Hypothalamus (tissue), 51 donors: ENCODE measurements around the gene MVD.

ENCODE experiments used
- DNase-seq, 51 donors: peaks; one replicate each; lab custom pipeline; 2025; lab: John Stamatoyannopoulos, UW

MVD gene

GRCh38 chr16:88697831-88698615, 35.1 kb upstream of the MVD start:
- DNase-seq, result no peak

- no peak for DNase-seq
Observed at GRCh38 chr16:88697116-88697830, 34.4 kb upstream of the MVD start.

- no peak for DNase-seq
Observed at GRCh38 chr16:88696441-88696840, 33.5 kb upstream of the MVD start.

- no peak for DNase-seq
Observed at GRCh38 chr16:88695753-88696152, 32.9 kb upstream of the MVD start.

DNA sequence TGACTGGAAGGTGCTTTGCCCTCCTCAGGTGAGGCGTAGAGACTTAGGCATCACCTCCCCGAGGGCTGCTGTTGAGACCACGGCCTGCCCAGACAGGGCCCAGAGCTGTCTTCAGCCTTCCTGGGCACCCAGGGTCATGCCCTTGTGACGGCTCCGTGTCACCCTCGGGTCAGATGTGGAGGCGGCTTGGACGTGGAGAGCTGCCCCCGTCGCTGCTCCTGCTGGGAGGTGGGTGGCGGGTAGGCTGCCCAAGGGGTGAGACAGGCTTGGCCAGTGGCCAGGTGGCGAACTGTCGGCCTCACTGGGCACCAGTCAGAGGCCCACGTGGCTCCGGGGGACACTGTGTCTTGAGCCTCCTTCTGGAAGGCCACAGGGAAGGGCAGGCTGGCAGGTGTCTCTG, 32.3 kb upstream of the MVD start:
- no peak for DNase-seq

GRCh38 chr16:88694221-88695087, 31.6 kb upstream of the MVD start:
- no peak for DNase-seq

GRCh38 chr16:88693420-88694177, 30.7 kb upstream of the MVD start:
- DNase-seq, result no peak

DNA sequence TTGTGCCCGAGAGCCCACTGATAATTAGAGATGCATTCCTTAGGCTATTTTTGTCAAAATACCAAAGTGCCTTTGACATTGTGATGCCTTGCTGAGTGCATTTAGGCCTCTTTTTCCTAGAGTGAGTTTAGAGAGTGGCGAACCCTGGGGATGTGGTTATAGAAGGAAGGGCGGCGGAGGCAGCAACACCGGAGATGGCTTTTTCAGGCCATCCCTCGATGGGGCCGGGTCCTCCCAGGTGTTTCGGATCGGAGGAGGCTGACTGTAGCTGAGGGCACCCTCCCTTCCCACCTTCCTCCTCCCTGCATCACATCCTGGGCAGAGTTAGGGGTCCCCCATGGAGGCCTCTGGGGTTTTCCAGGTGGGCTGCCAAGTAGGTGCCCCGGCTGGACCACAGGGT, 30.0 kb upstream of the MVD start:
- no peak for DNase-seq

DNA sequence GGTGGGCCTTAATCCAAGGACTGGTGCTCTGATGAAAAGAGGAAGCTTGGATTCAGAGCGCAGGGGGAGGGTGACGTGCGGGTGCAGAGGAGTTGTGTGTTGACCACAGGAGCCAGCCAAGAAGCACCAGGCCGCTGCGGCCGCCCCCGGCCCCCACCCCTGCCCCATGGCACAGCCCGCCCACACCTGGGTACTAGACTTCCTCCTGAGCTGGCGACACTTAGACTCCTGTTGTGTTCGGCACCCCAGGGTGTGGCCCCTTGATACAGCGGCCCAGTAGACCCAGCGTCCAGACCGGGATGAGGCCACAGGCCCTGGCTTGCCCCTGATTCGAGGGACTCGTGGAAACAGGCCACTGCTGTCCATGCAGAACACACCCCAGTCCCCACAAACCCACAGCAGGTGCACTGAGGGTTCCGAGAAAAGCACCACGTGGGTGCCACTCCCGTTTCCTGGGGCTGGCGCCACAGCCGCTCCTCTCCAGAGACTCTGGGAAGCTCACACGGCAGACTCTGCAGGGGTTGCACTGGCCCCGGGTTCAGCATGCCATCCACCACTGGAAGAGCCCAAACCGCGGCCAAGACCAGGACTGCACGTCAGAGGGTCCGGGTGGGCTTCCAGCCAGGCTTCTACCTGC, 29.2 kb upstream of the MVD start:
- peak in 12 of 51 donors; percentile 12 to 56 (median 29) for DNase-seq

GRCh38 chr16:88691129-88691813, 28.4 kb upstream of the MVD start:
- DNase-seq, result no peak

DNA sequence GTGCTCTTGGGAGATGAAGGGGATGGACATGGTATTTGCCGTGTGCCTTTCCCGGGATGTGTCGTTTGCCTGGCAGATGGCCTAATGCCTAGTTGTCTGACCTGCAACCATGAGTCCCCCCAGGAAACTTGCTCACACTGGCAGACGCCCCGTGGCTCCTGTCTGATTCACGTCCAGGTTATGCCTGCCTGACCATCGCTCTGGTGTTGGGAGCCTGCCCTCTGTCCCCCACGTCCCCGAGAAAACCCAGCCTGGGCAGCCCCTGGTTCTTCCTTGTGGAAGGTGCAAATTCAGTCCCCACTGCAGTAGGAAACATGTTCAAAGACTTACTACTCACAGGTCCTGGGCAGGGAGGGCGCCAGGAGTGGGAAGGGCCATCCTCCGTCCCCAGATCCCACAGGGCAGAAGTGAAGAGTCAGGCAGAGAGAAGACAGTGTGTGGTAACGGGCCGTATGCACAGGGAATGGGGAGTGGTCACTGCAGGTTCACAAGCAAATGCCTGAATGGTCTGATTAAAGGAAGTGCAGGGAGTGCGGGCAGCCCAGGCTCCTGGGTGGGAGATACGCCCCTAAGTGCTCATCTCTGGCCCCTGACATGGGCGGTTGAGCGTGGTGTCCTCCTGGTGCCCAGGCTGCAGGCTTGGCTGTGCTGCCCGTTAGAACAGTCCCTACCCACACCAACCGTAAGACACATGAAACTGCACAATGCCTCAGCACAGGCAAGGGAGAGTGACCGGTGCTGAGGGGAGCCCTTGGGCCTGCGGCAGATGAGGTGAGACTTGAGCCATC, 27.6 kb upstream of the MVD start:
- no peak for DNase-seq

GRCh38 chr16:88688013-88688778, 25.3 kb upstream of the MVD start:
- peak in 2 of 51 donors; percentile 2 to 45 for DNase-seq

DNA sequence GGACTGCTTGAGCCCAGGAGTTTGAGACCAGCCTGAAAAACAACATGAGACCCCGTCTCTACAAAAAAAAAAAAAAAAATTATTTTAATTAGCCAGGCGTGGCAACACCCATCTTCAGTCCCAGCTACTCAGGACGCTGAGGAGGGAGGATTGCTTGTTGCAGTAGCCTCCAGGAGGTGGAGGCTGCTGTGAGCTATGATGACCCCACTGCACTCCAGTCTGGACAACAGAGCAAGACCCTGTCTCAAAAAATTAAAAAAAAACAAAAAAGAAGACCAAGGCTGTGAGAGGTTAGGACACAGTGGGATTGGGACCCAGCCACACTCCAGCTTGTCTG, 24.8 kb upstream of the MVD start:
- no peak for DNase-seq

GRCh38 chr16:88687254-88687576, 24.3 kb upstream of the MVD start:
- DNase-seq, result peak in 1 of 51 donors; percentile 31

DNA sequence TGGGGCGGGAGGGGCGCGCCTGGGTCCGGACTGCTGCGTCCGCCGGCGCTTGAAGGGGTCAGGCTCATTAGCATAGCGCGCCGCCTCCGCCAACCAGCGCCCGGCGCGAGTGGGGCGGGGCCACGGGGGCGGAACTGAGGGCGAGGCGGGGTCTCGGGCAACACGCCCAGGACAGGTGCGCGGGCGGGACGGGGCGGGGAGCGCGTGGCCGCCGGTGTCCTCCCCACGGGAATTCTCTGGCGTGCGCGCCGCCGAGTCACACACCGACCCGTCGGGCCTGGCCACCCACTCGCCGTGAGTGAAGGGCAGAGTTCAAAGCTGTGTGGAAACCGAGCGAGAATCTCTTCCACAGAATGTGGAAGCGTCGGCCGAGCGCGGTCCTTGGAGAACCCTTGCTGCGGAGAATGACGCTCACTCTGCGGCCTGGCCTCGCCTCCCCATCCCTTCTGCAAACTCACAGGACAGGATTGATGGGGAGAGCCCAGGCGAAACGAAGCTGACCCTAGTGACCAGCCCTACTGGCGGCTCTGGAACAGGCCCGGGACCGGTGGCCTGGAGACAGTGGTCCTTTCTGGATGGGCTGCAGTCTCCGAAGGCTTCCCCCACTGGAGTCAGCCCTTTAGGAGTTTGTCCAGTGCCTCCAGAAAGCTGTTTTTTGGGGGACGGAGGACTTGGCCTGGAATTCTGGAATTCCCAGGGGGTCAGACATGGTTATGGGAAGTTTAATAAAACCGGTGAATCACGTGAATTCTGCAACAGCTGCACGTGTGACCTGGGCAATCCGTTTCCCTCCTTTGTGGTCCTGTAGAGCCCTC, 23.8 kb upstream of the MVD start, which contains the start of gene SNAI3:
Gene SNAI3 (minus strand): TSS at position 69 of the 815 bp plus-strand sequence. CDS start 101 bp downstream, outside the sequence.
- peak in 36 of 51 donors; percentile 4 to 70 (median 34) for DNase-seq

- no peak for DNase-seq
Observed at GRCh38 chr16:88686062-88686438, 23.2 kb upstream of the MVD start.
